Measurements from ENCODE around the gene SHISA8. TPM values are rescaled to one million over a fixed set of nuclear protein-coding genes. Genes with fewer than 3 reads are reported as not detected.
"Not testable (repeated sequence)": the region's sequence is repeated elsewhere in the genome, so short reads cannot be mapped to it uniquely, and the experiment has no call there.

Gene SHISA8
- total RNA-seq, 3 donors from 2014 or later = 3.9 to 5.6 (median 5.0) TPM

DNA sequence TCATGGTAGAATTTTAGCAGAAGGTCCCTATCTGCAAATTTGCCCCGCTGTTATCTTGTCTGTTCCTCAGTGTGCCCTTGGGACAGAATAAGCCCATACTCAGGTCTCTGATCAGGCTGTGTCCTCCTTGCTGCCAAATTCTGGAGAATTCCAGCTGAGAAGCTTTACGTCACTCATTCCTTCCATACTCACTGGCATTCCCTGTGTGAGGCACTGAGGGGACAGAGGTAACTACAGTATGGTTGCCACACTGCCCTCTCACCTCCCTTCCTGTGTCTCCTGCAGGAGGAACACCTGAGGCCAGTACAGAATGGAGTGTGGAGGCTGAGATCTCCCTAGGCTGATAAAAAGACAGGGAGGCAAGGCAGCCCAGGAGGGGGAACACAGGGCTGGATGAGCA lies 31.5 kb downstream of the SHISA8 start:
- Mint-ChIP-seq H3K9me3 (no peaks in the 10 kb centered on the region), H3K4me1 (ENCODE audit: low read depth) (peaks cover 8% of the 10 kb centered on the region), H3K4me3 (no peak overlapping the region), H3K36me3 (ENCODE audit: insufficient read depth) (peaks cover 64% of the 10 kb centered on the region), H3K27me3 (ENCODE audit: low read depth) (no peaks in the 10 kb centered on the region)
- ATAC-seq (no peak), DNase-seq (no peak)

DNA sequence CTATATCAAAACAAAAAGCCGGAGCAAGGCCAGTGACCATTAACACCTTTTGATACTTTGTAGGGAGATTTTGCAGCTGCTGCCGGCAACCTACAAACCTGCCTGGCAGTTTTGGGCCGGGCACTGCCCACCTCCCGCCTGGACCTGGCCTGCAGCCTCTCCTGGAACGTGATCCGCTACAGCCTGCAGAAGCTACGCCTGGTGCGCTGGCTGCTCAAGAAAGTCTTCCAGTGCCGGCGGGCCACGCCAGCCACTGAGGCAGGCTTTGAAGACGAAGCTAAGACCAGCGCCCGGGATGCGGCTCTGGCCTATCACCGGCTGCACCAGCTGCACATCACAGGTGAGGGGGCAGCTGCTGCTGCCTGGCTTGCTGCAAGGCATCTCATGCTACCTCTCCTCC lies 34.2 kb downstream of the SHISA8 start:
- Mint-ChIP-seq H3K36me3 (ENCODE audit: insufficient read depth) (peaks cover 60% of the 10 kb centered on the region), H3K4me1 (ENCODE audit: low read depth) (peaks cover 30% of the 10 kb centered on the region), H3K9me3 (no peaks in the 10 kb centered on the region), H3K4me3 (no peak overlapping the region), H3K27me3 (ENCODE audit: low read depth) (no peaks in the 10 kb centered on the region)
- DNase-seq (no peak), ATAC-seq (no peak)

DNA sequence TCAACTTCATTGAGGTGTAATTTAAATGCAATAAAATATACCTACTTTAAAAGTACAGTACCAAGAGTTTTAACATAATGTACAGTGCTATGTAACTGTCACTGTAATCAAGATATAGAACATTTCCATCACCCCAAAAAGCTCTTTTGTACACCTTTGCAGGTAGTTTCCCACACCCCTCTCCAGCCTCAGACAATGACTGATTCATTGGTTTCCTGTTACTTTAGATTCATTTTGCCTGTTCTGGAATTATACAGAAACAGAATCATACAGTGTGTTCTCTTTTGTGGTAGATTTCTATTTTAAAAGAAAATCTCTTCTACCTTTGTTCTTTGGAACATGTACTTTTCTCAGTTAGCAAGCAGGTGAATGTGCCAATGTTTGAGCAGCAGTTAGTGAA lies 38.2 kb downstream of the SHISA8 start:
- peak; percentile 64 to 65 for ATAC-seq
- peaks cover 57% of the 10 kb centered on the region for H3K36me3 Mint-ChIP-seq (ENCODE audit: insufficient read depth)
- no peaks in the 10 kb centered on the region for H3K27me3 Mint-ChIP-seq (ENCODE audit: low read depth)
- peak overlapping the region; percentile 84 for H3K4me3 Mint-ChIP-seq
- H3K9me3 Mint-ChIP-seq = no peaks in the 10 kb centered on the region
- DNase-seq = no peak
- peaks cover 52% of the 10 kb centered on the region for H3K4me1 Mint-ChIP-seq (ENCODE audit: low read depth)

DNA sequence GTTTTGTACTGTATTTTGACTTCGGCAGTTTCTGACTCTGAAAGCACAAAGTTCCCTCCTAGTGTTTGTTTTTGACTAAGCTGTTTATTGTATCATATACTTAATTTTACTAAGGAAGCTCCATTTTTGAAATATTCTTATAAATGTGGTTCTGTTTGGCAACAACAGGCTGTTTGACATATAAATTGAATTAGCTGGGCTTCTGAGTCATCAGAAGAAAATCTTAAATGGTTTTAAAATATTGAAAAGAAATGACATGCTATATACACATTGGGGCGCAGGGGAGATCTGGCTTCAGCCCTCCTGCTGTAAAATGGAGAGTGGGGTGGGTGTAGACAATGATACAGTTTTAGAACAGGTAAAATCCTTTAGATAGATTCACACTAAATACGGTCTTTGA lies 38.6 kb downstream of the SHISA8 start:
- H3K4me3 Mint-ChIP-seq = peak overlapping the region; percentile 84
- DNase-seq = no peak
- H3K27me3 Mint-ChIP-seq (ENCODE audit: low read depth) = no peaks in the 10 kb centered on the region
- H3K36me3 Mint-ChIP-seq (ENCODE audit: insufficient read depth) = peaks cover 53% of the 10 kb centered on the region
- ATAC-seq = no peak
- no peaks in the 10 kb centered on the region for H3K9me3 Mint-ChIP-seq
- H3K4me1 Mint-ChIP-seq (ENCODE audit: low read depth) = peaks cover 53% of the 10 kb centered on the region

DNA sequence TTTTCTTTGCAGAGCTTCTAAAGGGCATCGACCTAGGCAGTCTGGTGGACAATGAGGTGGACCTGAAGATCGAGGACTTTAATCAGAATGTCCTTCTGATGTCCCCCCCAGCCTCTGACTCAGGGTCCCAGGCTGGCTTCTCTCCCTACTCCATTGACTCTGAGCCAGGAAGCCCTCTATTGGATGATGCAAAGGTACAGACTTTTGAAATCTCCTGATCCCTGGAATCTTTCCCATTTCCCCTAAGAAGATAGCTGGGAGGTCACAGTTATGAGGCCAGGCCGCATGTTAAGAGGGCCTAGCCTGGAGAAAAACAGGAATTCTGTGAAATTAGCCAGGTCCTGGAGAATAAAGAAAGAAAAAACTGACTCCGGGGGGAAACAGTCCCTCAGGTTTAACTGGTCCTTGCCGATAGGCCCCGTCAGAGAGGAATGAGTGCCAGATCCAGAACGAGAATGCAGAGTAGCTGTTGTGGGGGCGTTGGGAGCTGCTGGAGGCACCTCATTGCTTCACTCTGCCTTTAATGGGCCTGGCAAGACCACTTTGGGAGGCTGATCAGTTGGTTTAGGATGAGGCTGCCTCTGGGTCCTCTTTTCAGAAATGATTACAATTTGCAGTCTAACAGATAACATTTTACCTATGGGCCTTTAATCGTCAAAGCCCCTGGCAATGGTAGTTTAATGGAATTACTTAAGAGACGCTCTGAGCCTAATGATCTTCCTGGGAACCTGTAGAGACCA lies 39.2 kb downstream of the SHISA8 start:
- H3K9me3 Mint-ChIP-seq = no peaks in the 10 kb centered on the region
- peak overlapping the region; percentile 84 for H3K4me3 Mint-ChIP-seq
- H3K36me3 Mint-ChIP-seq (ENCODE audit: insufficient read depth) = peaks cover 55% of the 10 kb centered on the region
- no peaks in the 10 kb centered on the region for H3K27me3 Mint-ChIP-seq (ENCODE audit: low read depth)
- ATAC-seq = no peak
- DNase-seq = no peak
- H3K4me1 Mint-ChIP-seq (ENCODE audit: low read depth) = peaks cover 57% of the 10 kb centered on the region

DNA sequence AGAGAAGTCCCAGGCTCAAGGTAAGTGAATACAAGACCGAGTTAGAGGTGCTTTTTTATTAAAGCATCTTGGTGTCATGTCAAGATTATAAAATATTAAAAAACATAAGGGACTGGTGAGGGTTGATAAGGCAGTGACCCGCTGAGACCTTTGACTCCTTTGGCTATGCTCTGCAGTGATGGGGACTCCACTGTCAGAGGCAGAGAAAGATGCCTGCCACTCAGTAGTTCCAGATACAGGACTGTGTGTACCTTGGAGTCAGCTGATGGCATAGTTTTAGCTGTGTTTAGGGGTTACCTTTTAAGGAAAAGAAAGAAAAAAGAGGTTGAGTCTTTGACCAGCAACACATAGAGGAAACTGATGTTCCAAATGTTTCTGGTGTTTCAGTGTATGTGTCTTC lies 40.8 kb downstream of the SHISA8 start:
- ATAC-seq (no peak), DNase-seq (no peak)
- Mint-ChIP-seq H3K27me3 (ENCODE audit: low read depth) (no peaks in the 10 kb centered on the region), H3K36me3 (ENCODE audit: insufficient read depth) (peaks cover 51% of the 10 kb centered on the region), H3K4me1 (ENCODE audit: low read depth) (peaks cover 56% of the 10 kb centered on the region), H3K9me3 (no peaks in the 10 kb centered on the region), H3K4me3 (peak overlapping the region; percentile 84)

DNA sequence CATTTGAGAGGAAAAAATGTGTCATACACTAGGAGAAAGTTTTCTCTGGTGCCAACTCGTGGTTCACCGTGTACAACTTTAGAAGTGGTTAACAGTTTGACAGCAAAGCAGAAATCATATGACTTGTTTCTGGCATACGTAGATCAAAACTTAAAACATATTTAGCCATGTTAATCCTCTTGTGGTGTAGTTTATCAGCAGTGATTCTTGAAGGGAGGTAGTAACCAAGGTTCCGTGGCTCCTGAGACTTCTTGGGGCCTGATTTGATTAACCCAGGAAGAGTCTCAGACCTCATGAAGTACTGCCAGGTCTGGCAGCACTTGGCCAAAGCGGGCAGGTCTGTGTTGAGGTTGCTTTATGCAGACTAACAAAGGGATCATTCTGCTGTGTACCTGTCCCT lies 41.5 kb downstream of the SHISA8 start:
- H3K4me3 Mint-ChIP-seq = peak overlapping the region; percentile 84
- ATAC-seq (peak; percentile 86), DNase-seq (no peak)
- H3K9me3 Mint-ChIP-seq = no peaks in the 10 kb centered on the region
- H3K4me1 Mint-ChIP-seq (ENCODE audit: low read depth) = peaks cover 51% of the 10 kb centered on the region
- H3K36me3 Mint-ChIP-seq (ENCODE audit: insufficient read depth) = peaks cover 48% of the 10 kb centered on the region
- H3K27me3 Mint-ChIP-seq (ENCODE audit: low read depth) = no peaks in the 10 kb centered on the region

DNA sequence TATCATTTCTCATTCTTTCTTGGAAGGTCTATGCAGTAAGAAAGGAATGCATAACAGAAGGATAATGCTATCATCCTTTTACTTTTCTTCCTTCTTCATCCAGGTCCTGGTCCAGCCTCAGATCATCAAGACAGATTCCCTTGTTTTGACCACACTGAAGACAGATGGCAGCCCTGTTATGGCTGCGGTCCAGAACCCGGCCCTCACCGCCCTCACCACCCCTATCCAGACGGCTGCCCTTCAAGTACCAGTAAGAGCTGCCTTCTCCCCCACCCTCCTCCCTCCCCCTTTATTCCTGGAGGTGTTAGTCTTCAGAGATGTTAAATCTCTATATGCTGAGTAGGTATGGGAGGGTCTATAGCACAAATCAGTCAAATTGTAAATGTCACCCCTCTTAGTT lies 44.1 kb downstream of the SHISA8 start:
- H3K4me1 Mint-ChIP-seq (ENCODE audit: low read depth) = peaks cover 35% of the 10 kb centered on the region
- H3K4me3 Mint-ChIP-seq = no peak overlapping the region
- DNase-seq (no peak), ATAC-seq (no peak)
- H3K9me3 Mint-ChIP-seq = no peaks in the 10 kb centered on the region
- no peaks in the 10 kb centered on the region for H3K27me3 Mint-ChIP-seq (ENCODE audit: low read depth)
- peaks cover 45% of the 10 kb centered on the region for H3K36me3 Mint-ChIP-seq (ENCODE audit: insufficient read depth)

DNA sequence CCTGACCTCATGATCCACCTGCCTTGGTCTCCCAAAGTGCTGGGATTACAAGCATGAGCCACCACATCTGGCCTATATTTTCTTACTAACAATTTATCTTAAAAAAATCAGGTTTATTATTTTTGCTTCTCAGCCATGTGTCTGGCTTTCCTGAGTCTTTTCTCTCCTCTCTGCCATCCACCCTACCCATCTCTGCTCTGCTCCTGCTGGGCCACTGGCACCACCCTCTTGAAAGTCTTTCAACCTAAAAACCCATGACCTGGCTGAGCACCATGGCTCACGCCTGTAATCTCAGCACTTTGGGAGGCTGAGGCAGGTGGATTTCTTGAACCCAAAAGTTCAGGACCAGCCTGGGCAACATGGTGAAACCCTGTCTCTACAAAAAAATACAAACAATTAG lies 44.8 kb downstream of the SHISA8 start:
- H3K4me1 Mint-ChIP-seq (ENCODE audit: low read depth) = peaks cover 38% of the 10 kb centered on the region
- not testable (repeated sequence) for DNase-seq; H3K9me3 Mint-ChIP-seq; H3K27me3 Mint-ChIP-seq (ENCODE audit: low read depth); ATAC-seq; H3K4me3 Mint-ChIP-seq
- H3K36me3 Mint-ChIP-seq (ENCODE audit: insufficient read depth) = peaks cover 41% of the 10 kb centered on the region

DNA sequence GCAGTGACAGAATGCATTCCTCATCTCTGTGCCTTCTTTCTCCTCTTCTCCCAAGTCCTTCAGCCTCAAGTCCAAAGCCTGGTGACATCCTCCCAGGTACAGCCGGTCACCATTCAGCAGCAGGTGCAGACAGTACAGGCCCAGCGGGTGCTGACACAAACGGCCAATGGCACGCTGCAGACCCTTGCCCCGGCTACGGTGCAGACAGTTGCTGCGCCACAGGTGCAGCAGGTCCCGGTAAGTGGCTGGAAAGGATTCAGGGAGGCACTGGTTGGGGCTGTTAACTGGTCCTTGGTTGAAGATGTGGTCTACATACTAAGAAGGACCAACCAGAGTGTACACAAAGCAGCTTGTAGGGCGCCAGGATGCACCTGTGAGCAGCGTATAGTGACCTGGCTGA lies 46.3 kb downstream of the SHISA8 start:
- Mint-ChIP-seq H3K27me3 (ENCODE audit: low read depth) (no peaks in the 10 kb centered on the region), H3K4me3 (no peak overlapping the region), H3K9me3 (no peaks in the 10 kb centered on the region), H3K4me1 (ENCODE audit: low read depth) (peaks cover 35% of the 10 kb centered on the region), H3K36me3 (ENCODE audit: insufficient read depth) (peaks cover 33% of the 10 kb centered on the region)
- DNase-seq = no peak
- ATAC-seq = no peak

DNA sequence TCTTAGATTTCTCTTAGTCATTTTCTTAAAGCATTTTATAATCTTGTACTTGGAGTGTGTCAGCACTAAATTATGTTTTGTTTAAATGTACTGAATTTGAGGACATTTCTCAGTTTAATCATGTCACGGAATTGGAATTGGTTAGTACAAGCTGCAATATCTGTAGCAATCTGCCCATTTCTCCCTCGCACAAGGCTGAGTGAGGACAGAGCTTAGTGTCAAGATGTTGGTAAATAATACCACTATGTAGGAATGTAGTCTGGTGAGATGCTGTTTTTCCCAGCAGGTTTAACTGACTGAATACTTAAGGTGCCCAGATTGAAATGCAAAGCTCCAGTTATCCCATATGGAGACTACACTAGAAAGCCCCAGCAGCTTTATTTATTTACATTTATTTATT lies 51.4 kb downstream of the SHISA8 start:
- ATAC-seq = no peak
- H3K9me3 Mint-ChIP-seq = no peaks in the 10 kb centered on the region
- peaks cover 61% of the 10 kb centered on the region for H3K4me1 Mint-ChIP-seq (ENCODE audit: low read depth)
- peaks cover 19% of the 10 kb centered on the region for H3K36me3 Mint-ChIP-seq (ENCODE audit: insufficient read depth)
- no peak for DNase-seq
- peak overlapping the region; percentile 78 for H3K4me3 Mint-ChIP-seq
- H3K27me3 Mint-ChIP-seq (ENCODE audit: low read depth) = no peaks in the 10 kb centered on the region

DNA sequence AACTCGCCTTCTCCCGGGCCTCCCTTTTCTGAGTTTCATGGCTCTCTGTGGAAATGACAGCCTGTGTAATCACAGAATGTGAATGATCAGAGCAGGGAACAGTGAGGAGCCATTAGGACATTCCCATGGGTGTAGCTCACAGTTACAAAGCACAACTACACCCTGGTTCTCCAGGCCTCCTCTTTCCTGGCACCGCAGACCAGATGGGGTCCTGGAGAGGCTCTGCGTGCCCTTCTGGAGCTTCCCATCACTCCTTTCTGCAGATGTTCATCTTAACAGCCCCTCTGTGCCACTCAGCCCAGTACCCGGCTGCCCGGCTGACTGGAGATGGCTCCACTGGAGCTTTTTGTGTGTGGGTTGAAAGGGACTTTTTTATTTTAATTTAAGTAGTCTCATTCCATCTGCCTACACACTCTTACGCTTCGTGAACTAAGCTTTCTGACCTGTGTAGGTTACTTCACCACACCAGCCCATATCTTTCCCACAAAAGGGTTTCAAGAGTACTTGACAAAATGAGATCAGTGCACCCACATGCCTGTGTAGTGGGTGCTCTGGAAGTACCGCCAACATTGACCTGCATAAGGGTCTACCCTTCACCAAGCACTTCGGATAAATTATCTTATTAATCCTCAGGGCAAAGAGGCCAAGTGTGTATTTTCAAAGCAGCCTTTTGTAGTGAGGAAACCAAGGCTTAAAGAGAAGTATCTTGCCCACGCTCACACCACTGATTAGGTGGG lies 52.2 kb downstream of the SHISA8 start:
- Mint-ChIP-seq H3K36me3 (ENCODE audit: insufficient read depth) (peaks cover 21% of the 10 kb centered on the region), H3K4me3 (peak overlapping the region; percentile 78)
- ATAC-seq = peak; percentile 72 to 75

DNA sequence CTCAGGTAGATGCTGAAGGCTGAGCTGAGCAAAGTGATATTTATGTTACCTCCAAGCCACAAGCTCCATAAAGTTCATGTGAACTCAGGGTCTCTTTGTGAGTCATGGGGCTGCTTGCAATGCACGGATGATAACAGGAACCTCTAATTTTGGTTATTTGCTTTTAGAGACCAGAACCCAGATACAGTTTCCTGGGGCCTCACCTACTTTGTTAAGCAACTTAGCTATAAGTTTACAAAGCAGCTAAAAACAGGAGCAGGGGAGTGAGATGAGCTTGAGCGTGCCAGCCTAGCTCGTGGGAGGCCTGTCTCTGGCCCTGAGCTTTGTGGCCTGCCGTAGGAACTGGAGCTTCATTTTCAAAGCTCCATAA lies 52.7 kb downstream of the SHISA8 start:
- H3K27me3 Mint-ChIP-seq (ENCODE audit: low read depth) = no peaks in the 10 kb centered on the region
- DNase-seq = peak; percentile 47
- peaks cover 73% of the 10 kb centered on the region for H3K4me1 Mint-ChIP-seq (ENCODE audit: low read depth)
- H3K36me3 Mint-ChIP-seq (ENCODE audit: insufficient read depth) = peaks cover 18% of the 10 kb centered on the region
- ATAC-seq = peak; percentile 56 to 58
- peak overlapping the region; percentile 78 for H3K4me3 Mint-ChIP-seq
- no peaks in the 10 kb centered on the region for H3K9me3 Mint-ChIP-seq

More for the DNA sequence above, 52.2 kb downstream of the SHISA8 start:
- DNase-seq = peak; percentile 39
- Mint-ChIP-seq H3K4me1 (ENCODE audit: low read depth) (peaks cover 69% of the 10 kb centered on the region), H3K9me3 (no peaks in the 10 kb centered on the region), H3K27me3 (ENCODE audit: low read depth) (no peaks in the 10 kb centered on the region)
